Measurements from ENCODE around the gene KLRB1.
"Not testable (repeated sequence)": the region's sequence is repeated elsewhere in the genome, so short reads cannot be mapped to it uniquely, and the experiment has no call there.

The KLRB1 gene

GRCh38 chr12:9636150-9636850 is 28.6 kb upstream of the KLRB1 start:
- TF ChIP-seq GATA1 (IDR thresholded peaks at IDR 0.05; ENCODE audit: low read depth, low read length) (no peak), POLR2A (IDR thresholded peaks at IDR 0.05; ENCODE audit: low read length) (no peak)
- no peak for DNase-seq

GRCh38 chr12:9634969-9635754 is 27.4 kb upstream of the KLRB1 start:
- TF ChIP-seq POLR2A (IDR thresholded peaks at IDR 0.05; ENCODE audit: low read length) (no peak), GATA1 (IDR thresholded peaks at IDR 0.05; ENCODE audit: low read depth, low read length) (no peak)
- no peak for DNase-seq

- TF ChIP-seq GATA1 (IDR thresholded peaks at IDR 0.05; ENCODE audit: low read depth, low read length) (no peak), POLR2A (IDR thresholded peaks at IDR 0.05; ENCODE audit: low read length) (no peak)
- peak; percentile 45 to 70 for DNase-seq
Observed at GRCh38 chr12:9634177-9634803, 26.6 kb upstream of the KLRB1 start.

- TF ChIP-seq GATA1 (IDR thresholded peaks at IDR 0.05; ENCODE audit: low read depth, low read length) (no peak), POLR2A (IDR thresholded peaks at IDR 0.05; ENCODE audit: low read length) (no peak)
- DNase-seq = no peak
Observed at GRCh38 chr12:9632766-9633165, 25.1 kb upstream of the KLRB1 start.

GRCh38 chr12:9626821-9627220 is 19.1 kb upstream of the KLRB1 start:
- no peak for TF ChIP-seq POLR2A (IDR thresholded peaks at IDR 0.05; ENCODE audit: low read length)

GRCh38 chr12:9626291-9626690 is 18.6 kb upstream of the KLRB1 start:
- no peak for DNase-seq
- no peak for TF ChIP-seq GATA1 (IDR thresholded peaks at IDR 0.05; ENCODE audit: low read depth, low read length)
- TF ChIP-seq POLR2A (IDR thresholded peaks at IDR 0.05; ENCODE audit: low read length) = no peak

More at GRCh38 chr12:9626821-9627220, 19.1 kb upstream of the KLRB1 start:
- no peak for DNase-seq

- TF ChIP-seq POLR2A (IDR thresholded peaks at IDR 0.05; ENCODE audit: low read length) = no peak
- no peak for TF ChIP-seq GATA1 (IDR thresholded peaks at IDR 0.05; ENCODE audit: low read depth, low read length)
- DNase-seq = no peak
Observed at GRCh38 chr12:9625019-9625418, 17.3 kb upstream of the KLRB1 start.

- TF ChIP-seq POLR2A (IDR thresholded peaks at IDR 0.05; ENCODE audit: low read length) (no peak), GATA1 (IDR thresholded peaks at IDR 0.05; ENCODE audit: low read depth, low read length) (no peak)
- DNase-seq = no peak
Observed at GRCh38 chr12:9619411-9620179, 11.9 kb upstream of the KLRB1 start.

- not testable (repeated sequence) for DNase-seq
Observed at GRCh38 chr12:9618906-9619305, 11.2 kb upstream of the KLRB1 start.

GRCh38 chr12:9617124-9617523 is 9.4 kb upstream of the KLRB1 start:
- DNase-seq = no peak
- TF ChIP-seq POLR2A (IDR thresholded peaks at IDR 0.05; ENCODE audit: low read length) (no peak), GATA1 (IDR thresholded peaks at IDR 0.05; ENCODE audit: low read depth, low read length) (no peak)

GRCh38 chr12:9615420-9616136 is 7.9 kb upstream of the KLRB1 start:
- TF ChIP-seq POLR2A (IDR thresholded peaks at IDR 0.05; ENCODE audit: low read length) (no peak), GATA1 (IDR thresholded peaks at IDR 0.05; ENCODE audit: low read depth, low read length) (no peak)
- DNase-seq = no peak

GRCh38 chr12:9610606-9611005 is 2.9 kb upstream of the KLRB1 start:
- DNase-seq = not testable (repeated sequence)

GRCh38 chr12:9606736-9607372 is 862 bp downstream of the KLRB1 start:
- TF ChIP-seq POLR2A (IDR thresholded peaks at IDR 0.05; ENCODE audit: low read length) (no peak), GATA1 (IDR thresholded peaks at IDR 0.05; ENCODE audit: low read depth, low read length) (no peak)
- DNase-seq = no peak
